KMS-11 (cell line): Measurements from ENCODE around the gene GSX2.
"Not testable (repeated sequence)": the region's sequence is repeated elsewhere in the genome, so short reads cannot be mapped to it uniquely, and the experiment has no call there.

Experiments used
- H2AFZ ChIP-seq: fragments of 200-600 bp; sonication (generic); 2 replicates; pipeline ENCODE4 v1.6.1; 2016; ENCODE audit warnings: antibody characterized with exemption, mixed run types, low read depth
- H3K27ac ChIP-seq: fragments of 200-600 bp; sonication (generic); 2 replicates; pipeline ENCODE4 v1.6.1; 2016; ENCODE audit warnings: mild to moderate bottlenecking, mixed run types
- H3K27me3 ChIP-seq: fragments of 200-600 bp; sonication (generic); 2 replicates; pipeline ENCODE4 v1.6.1; 2017; ENCODE audit warnings: mild to moderate bottlenecking, low read depth, mixed run types, moderate library complexity; ENCODE audit not compliant: insufficient read depth
- H3K36me3 ChIP-seq: fragments of 200-600 bp; sonication (generic); 2 replicates; pipeline ENCODE4 v1.6.1; 2017; ENCODE audit warnings: mild to moderate bottlenecking, mixed run types; ENCODE audit not compliant: insufficient read depth
- H3K4me1 ChIP-seq: fragments of 200-600 bp; sonication (generic); 2 replicates; pipeline ENCODE4 v1.6.1; 2016; ENCODE audit warnings: mild to moderate bottlenecking, low read depth, mixed run types; ENCODE audit not compliant: poor library complexity, severe bottlenecking
- H3K4me2 ChIP-seq: fragments of 200-600 bp; sonication (generic); 2 replicates; pipeline ENCODE4 v1.7.0; 2016; ENCODE audit warnings: mild to moderate bottlenecking, mixed run types
- H3K4me3 ChIP-seq: fragments of 200-600 bp; sonication (generic); IDR thresholded peaks from 2 replicates; pipeline ENCODE4 v1.6.1; 2017; ENCODE audit warnings: low read depth, low read length, mixed read lengths; ENCODE audit not compliant: insufficient read depth
- H3K79me2 ChIP-seq: fragments of 200-600 bp; sonication (generic); 2 replicates; pipeline ENCODE4 v1.6.1; 2016; ENCODE audit warnings: low read depth, mixed run types; ENCODE audit not compliant: insufficient read depth
- H3K9ac ChIP-seq: fragments of 200-600 bp; sonication (generic); 2 replicates; pipeline ENCODE4 v1.6.1; 2016; ENCODE audit warnings: mild to moderate bottlenecking, mixed run types
- H4K20me1 ChIP-seq: fragments of 200-600 bp; sonication (generic); 2 replicates; pipeline ENCODE4 v1.6.1; 2016; ENCODE audit warnings: mild to moderate bottlenecking, mixed run types; ENCODE audit not compliant: insufficient read depth
- TF ChIP-seq, protein P1 (sequence below): fragments of 200-600 bp; sonication (generic); conservative IDR thresholded peaks from 2 replicates; pipeline ENCODE4 v1.6.1; 2017; ENCODE audit warnings: low read depth, mild to moderate bottlenecking, antibody characterized with exemption, low read length, moderate library complexity, mixed read lengths

Gene GSX2

GRCh38 chr4:54099748-54100574 is at the start of gene GSX2:
Gene GSX2, plus strand, starts transcription at chr4:54100163. Its CDS starts 182 bp downstream, at chr4:54100345.
- H2AFZ ChIP-seq = no peak within 1 kb of the TSS; the same call in 1 of the 2 replicates
- no peak within 1 kb of the TSS for H3K4me3 ChIP-seq
- TF ChIP-seq, protein P1, sequence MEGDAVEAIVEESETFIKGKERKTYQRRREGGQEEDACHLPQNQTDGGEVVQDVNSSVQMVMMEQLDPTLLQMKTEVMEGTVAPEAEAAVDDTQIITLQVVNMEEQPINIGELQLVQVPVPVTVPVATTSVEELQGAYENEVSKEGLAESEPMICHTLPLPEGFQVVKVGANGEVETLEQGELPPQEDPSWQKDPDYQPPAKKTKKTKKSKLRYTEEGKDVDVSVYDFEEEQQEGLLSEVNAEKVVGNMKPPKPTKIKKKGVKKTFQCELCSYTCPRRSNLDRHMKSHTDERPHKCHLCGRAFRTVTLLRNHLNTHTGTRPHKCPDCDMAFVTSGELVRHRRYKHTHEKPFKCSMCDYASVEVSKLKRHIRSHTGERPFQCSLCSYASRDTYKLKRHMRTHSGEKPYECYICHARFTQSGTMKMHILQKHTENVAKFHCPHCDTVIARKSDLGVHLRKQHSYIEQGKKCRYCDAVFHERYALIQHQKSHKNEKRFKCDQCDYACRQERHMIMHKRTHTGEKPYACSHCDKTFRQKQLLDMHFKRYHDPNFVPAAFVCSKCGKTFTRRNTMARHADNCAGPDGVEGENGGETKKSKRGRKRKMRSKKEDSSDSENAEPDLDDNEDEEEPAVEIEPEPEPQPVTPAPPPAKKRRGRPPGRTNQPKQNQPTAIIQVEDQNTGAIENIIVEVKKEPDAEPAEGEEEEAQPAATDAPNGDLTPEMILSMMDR = no peak
- no peaks in the 10 kb centered on the region for H3K79me2 ChIP-seq
- no peaks in the 10 kb centered on the region for H3K36me3 ChIP-seq
- H3K4me1 ChIP-seq = no peaks in the 10 kb centered on the region
- no peaks in the 10 kb centered on the region for H4K20me1 ChIP-seq
- H3K4me2 ChIP-seq = no peak within 1 kb of the TSS
- no peak within 1 kb of the TSS for H3K9ac ChIP-seq
- no peaks in the 10 kb centered on the region for H3K27me3 ChIP-seq
- no peak within 1 kb of the TSS for H3K27ac ChIP-seq

DNA sequence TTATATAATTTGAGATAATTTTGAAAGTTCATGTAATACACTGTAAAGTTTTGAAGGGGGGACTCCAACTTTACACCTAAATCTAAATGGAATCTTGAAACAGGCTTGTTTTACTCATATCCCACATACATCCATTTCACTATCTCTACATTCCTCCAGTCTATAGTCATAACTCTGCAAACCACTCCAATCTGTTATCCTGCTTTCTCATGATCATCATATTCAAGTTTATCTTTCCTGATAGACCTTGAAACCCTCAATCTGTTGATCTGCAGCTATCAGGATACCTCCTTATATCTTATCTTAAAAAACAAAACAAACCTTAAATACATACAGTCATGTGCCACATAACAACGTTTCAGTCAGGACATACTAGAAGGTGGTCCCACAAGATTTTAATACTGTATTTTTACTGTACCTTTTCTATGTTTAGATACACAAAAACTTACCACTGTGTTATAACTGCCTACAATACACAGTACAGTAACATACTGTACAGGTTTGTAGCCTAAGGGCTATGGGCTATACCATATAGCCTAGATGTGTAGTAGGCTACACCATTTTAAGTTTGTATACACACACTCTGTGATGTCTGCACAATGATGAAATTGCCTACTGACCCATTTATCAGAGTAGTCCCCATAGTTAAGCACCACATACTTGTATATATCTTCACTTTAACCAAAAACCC is 49.6 kb upstream of the GSX2 start:
- Histone ChIP-seq H3K27ac (no peak overlapping the region), H3K27me3 (no peaks in the 10 kb centered on the region), H3K79me2 (peaks cover 9% of the 10 kb centered on the region; the same call in 1 of the 2 replicates), H3K9ac (no peak overlapping the region), H2AFZ (no peak overlapping the region), H3K4me1 (no peaks in the 10 kb centered on the region), H3K36me3 (no peaks in the 10 kb centered on the region), H3K4me3 (no peak overlapping the region), H4K20me1 (no peaks in the 10 kb centered on the region), H3K4me2 (no peak overlapping the region)
- TF ChIP-seq, protein P1 = no peak

GRCh38 chr4:54053322-54053721 is 46.6 kb upstream of the GSX2 start:
- not testable (repeated sequence) for H3K9ac ChIP-seq, H4K20me1 ChIP-seq, H3K36me3 ChIP-seq, H2AFZ ChIP-seq, H3K4me2 ChIP-seq, H3K4me1 ChIP-seq, H3K27ac ChIP-seq, H3K27me3 ChIP-seq, H3K4me3 ChIP-seq
- H3K79me2 ChIP-seq = peaks cover 36% of the 10 kb centered on the region; the same call in 1 of the 2 replicates

GRCh38 chr4:54054501-54054900 is 45.5 kb upstream of the GSX2 start:
- H3K36me3 ChIP-seq = no peaks in the 10 kb centered on the region
- H3K4me1 ChIP-seq = peaks cover 17% of the 10 kb centered on the region
- no peak overlapping the region for H2AFZ ChIP-seq
- no peak overlapping the region for H3K27ac ChIP-seq
- no peaks in the 10 kb centered on the region for H4K20me1 ChIP-seq
- no peaks in the 10 kb centered on the region for H3K27me3 ChIP-seq
- H3K4me3 ChIP-seq = no peak overlapping the region
- peaks cover 44% of the 10 kb centered on the region; the same call in 1 of the 2 replicates for H3K79me2 ChIP-seq
- no peak overlapping the region for H3K9ac ChIP-seq
- TF ChIP-seq, protein P1 = no peak
- H3K4me2 ChIP-seq = no peak overlapping the region
